ENCODE data around the gene LRP1. TPM values are rescaled to one million over a fixed set of nuclear protein-coding genes. Genes with fewer than 3 reads are reported as not detected.

LRP1 gene
- total RNA-seq, 2 donors from 2014 or later: 107 to 123 TPM

DNA sequence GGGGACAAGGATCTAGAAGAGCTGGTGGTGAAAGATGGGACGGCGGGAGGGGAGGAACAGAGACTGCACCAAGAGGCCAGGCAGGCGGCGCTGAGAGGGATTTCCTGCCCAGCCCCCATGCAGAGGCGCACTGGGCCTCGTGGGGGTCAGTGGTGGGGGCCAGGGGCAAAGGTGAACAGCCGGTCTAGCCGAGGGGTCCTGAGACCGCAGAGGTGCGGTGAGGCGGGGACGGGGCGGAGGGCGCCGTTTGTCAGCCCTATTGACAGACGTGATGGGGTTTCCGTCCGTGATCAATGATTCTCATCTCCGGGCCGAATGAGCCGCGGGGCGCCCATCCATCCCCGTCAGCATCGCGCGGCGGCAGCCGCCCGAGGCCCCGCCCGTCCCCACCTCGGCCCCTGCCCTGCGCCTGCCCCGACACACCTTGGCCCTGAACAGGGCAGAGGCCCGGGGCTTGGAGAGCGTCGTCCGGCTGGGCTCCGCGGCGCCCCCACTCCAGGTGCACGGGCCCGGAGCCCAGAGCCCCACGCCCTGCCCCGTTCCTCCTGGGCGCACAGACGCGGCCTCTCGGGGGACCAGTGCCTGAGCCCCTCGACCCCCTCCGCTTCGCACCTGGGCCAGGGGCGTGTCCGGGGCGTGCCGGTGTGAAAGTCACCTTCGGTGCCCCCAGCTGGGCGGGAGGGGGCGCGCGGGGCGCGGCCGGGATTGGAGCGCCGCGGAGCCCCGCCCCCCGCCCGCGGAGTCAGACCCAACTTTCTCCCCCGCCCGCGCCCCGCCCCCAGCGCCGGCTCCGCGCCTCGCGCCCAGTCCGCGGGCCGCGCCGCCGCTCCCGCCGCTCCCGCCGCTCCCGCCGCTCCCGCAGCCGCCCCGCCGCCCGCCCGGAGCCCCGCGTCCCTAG is 88.0 kb downstream of the LRP1 start, which contains the start of gene NXPH4:
Gene NXPH4 (plus strand): TSS at position 781 of the 898 bp plus-strand sequence. CDS start 176 bp downstream, outside the sequence.
- Histone ChIP-seq H3K27me3 (peaks cover 67% of the 10 kb centered on the region), H3K4me1 (peaks cover 15% of the 10 kb centered on the region), H3K9ac (ENCODE audit: low read depth in 2 of 2, low read length in 2 of 2) (peak within 1 kb of the TSS in 1 of 2 donors; percentile 43), H3K27ac (no peak within 1 kb of the TSS), H3K36me3 (no peaks in the 10 kb centered on the region), H3K4me3 (peak within 1 kb of the TSS; percentile 31), H3K9me3 (no peaks in the 10 kb centered on the region)
- TF ChIP-seq, protein P1, sequence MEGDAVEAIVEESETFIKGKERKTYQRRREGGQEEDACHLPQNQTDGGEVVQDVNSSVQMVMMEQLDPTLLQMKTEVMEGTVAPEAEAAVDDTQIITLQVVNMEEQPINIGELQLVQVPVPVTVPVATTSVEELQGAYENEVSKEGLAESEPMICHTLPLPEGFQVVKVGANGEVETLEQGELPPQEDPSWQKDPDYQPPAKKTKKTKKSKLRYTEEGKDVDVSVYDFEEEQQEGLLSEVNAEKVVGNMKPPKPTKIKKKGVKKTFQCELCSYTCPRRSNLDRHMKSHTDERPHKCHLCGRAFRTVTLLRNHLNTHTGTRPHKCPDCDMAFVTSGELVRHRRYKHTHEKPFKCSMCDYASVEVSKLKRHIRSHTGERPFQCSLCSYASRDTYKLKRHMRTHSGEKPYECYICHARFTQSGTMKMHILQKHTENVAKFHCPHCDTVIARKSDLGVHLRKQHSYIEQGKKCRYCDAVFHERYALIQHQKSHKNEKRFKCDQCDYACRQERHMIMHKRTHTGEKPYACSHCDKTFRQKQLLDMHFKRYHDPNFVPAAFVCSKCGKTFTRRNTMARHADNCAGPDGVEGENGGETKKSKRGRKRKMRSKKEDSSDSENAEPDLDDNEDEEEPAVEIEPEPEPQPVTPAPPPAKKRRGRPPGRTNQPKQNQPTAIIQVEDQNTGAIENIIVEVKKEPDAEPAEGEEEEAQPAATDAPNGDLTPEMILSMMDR (IDR thresholded peaks at IDR 0.05): no peak
- intact Hi-C loops (cut with DNase I): no loop called here
- DNase-seq: peak; percentile 47

- Histone ChIP-seq H3K9ac (ENCODE audit: low read depth in 2 of 2, low read length in 2 of 2) (peak overlapping the region in 1 of 2 donors; percentile 43), H3K9me3 (no peaks in the 10 kb centered on the region), H3K27ac (no peak overlapping the region), H3K27me3 (peaks cover 76% of the 10 kb centered on the region), H3K36me3 (no peaks in the 10 kb centered on the region), H3K4me1 (peaks cover 15% of the 10 kb centered on the region), H3K4me3 (peak overlapping the region; percentile 31)
- intact Hi-C loops (cut with DNase I): no loop called here
- DNase-seq: no peak
- TF ChIP-seq, protein P1 (IDR thresholded peaks at IDR 0.05): no peak
Measured at GRCh38 chr12:57216921-57217879, 88.9 kb downstream of the LRP1 start.

- Histone ChIP-seq H3K9me3 (no peaks in the 10 kb centered on the region), H3K27me3 (peaks cover 84% of the 10 kb centered on the region), H3K4me1 (peaks cover 15% of the 10 kb centered on the region), H3K36me3 (no peaks in the 10 kb centered on the region), H3K9ac (ENCODE audit: low read depth in 2 of 2, low read length in 2 of 2) (no peak overlapping the region), H3K4me3 (no peak overlapping the region), H3K27ac (no peak overlapping the region)
- DNase-seq: no peak
- intact Hi-C loops (cut with DNase I): no loop called here
- TF ChIP-seq, protein P1 (IDR thresholded peaks at IDR 0.05): no peak
Measured at GRCh38 chr12:57218030-57218853, 90.0 kb downstream of the LRP1 start.

DNA sequence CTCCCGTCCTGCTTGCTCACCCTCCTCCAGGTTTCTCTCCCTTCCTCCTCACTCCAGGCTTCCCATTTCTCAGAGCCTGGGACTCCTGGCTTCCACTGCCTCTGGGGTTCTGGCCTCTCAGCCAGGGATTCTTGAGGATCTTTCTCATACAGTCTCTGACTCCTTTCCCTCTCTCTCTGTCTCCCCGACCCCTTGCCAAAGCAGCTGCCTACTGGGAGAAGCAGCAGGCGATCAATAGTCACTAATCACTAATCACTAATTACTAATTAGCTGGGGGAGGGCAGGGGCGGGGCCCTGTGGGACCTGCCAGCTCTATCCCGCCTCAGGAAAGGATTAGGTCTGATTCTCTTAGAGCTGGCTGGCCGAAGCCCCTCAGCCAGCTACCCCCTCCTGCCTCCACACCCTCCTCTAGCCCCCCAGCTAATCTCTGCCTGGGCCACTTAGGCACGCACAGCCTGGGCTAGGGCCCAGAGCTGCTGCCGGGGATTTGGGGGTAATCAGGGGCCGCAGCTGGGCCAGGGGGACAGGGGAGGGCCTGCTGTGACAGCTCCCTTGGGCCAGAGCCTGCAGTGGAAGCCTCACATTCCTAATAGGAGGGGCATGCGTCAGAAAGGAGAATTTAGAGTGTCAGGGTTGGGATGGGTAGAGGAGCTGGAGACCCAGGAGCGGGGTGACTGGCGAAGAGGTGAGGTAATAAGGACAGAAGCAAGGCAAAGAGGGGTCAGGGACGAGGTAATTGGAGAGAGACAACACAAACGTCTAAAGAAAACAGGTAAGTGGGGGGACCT is 91.1 kb downstream of the LRP1 start:
- Histone ChIP-seq H3K27ac (no peak overlapping the region), H3K27me3 (peaks cover 94% of the 10 kb centered on the region), H3K36me3 (no peaks in the 10 kb centered on the region), H3K9me3 (no peaks in the 10 kb centered on the region), H3K4me3 (no peak overlapping the region), H3K4me1 (peaks cover 10% of the 10 kb centered on the region), H3K9ac (ENCODE audit: low read depth in 2 of 2, low read length in 2 of 2) (no peak overlapping the region)
- TF ChIP-seq, protein P1 (IDR thresholded peaks at IDR 0.05): no peak
- intact Hi-C loops (cut with DNase I): no loop called here
- DNase-seq: no peak
